ENCODE measurements around the gene SCGB1A1.

The SCGB1A1 gene

GRCh38 chr11:62387381-62387780 lies 31.5 kb upstream of the SCGB1A1 start:
- H3K4me3 ChIP-seq (ENCODE audit: insufficient read depth, low read depth, low read length, poor library complexity, severe bottlenecking) = no peak overlapping the region
- no peak for DNase-seq
- H3K4me1 ChIP-seq (ENCODE audit: control insufficient read depth, insufficient read depth, low read length, poor library complexity, severe bottlenecking) = no peaks in the 10 kb centered on the region
- no peaks in the 10 kb centered on the region for H3K27me3 ChIP-seq (replicated peaks; ENCODE audit: control insufficient read depth, insufficient read depth, low read length, poor library complexity, severe bottlenecking)
- no peak overlapping the region for H3K27ac ChIP-seq (ENCODE audit: insufficient read depth, low read length, poor library complexity, severe bottlenecking)
- H3K9me3 ChIP-seq (ENCODE audit: control insufficient read depth, low read length) = no peaks in the 10 kb centered on the region
- no peaks in the 10 kb centered on the region for H3K36me3 ChIP-seq (ENCODE audit: control insufficient read depth, insufficient read depth, low read length)

- Histone ChIP-seq H3K27ac (ENCODE audit: insufficient read depth, low read length, poor library complexity, severe bottlenecking) (no peak overlapping the region), H3K4me1 (ENCODE audit: control insufficient read depth, insufficient read depth, low read length, poor library complexity, severe bottlenecking) (no peaks in the 10 kb centered on the region), H3K9me3 (ENCODE audit: control insufficient read depth, low read length) (no peaks in the 10 kb centered on the region), H3K36me3 (ENCODE audit: control insufficient read depth, insufficient read depth, low read length) (no peaks in the 10 kb centered on the region), H3K27me3 (replicated peaks; ENCODE audit: control insufficient read depth, insufficient read depth, low read length, poor library complexity, severe bottlenecking) (no peaks in the 10 kb centered on the region), H3K4me3 (ENCODE audit: insufficient read depth, low read depth, low read length, poor library complexity, severe bottlenecking) (no peak overlapping the region)
- DNase-seq = no peak
Observed at GRCh38 chr11:62388999-62389398, 29.8 kb upstream of the SCGB1A1 start.

GRCh38 chr11:62390237-62390636 lies 28.6 kb upstream of the SCGB1A1 start:
- H3K4me3 ChIP-seq (ENCODE audit: insufficient read depth, low read depth, low read length, poor library complexity, severe bottlenecking) = no peak overlapping the region
- no peaks in the 10 kb centered on the region for H3K27me3 ChIP-seq (replicated peaks; ENCODE audit: control insufficient read depth, insufficient read depth, low read length, poor library complexity, severe bottlenecking)
- H3K4me1 ChIP-seq (ENCODE audit: control insufficient read depth, insufficient read depth, low read length, poor library complexity, severe bottlenecking) = no peaks in the 10 kb centered on the region

GRCh38 chr11:62390722-62391121 lies 28.1 kb upstream of the SCGB1A1 start:
- no peaks in the 10 kb centered on the region for H3K4me1 ChIP-seq (ENCODE audit: control insufficient read depth, insufficient read depth, low read length, poor library complexity, severe bottlenecking)
- no peak overlapping the region for H3K27ac ChIP-seq (ENCODE audit: insufficient read depth, low read length, poor library complexity, severe bottlenecking)
- H3K9me3 ChIP-seq (ENCODE audit: control insufficient read depth, low read length) = no peaks in the 10 kb centered on the region
- no peak overlapping the region for H3K4me3 ChIP-seq (ENCODE audit: insufficient read depth, low read depth, low read length, poor library complexity, severe bottlenecking)
- no peaks in the 10 kb centered on the region for H3K27me3 ChIP-seq (replicated peaks; ENCODE audit: control insufficient read depth, insufficient read depth, low read length, poor library complexity, severe bottlenecking)
- H3K36me3 ChIP-seq (ENCODE audit: control insufficient read depth, insufficient read depth, low read length) = no peaks in the 10 kb centered on the region
- no peak for DNase-seq

More at GRCh38 chr11:62390237-62390636, 28.6 kb upstream of the SCGB1A1 start:
- Histone ChIP-seq H3K9me3 (ENCODE audit: control insufficient read depth, low read length) (no peaks in the 10 kb centered on the region), H3K27ac (ENCODE audit: insufficient read depth, low read length, poor library complexity, severe bottlenecking) (no peak overlapping the region), H3K36me3 (ENCODE audit: control insufficient read depth, insufficient read depth, low read length) (no peaks in the 10 kb centered on the region)
- DNase-seq = no peak

GRCh38 chr11:62391642-62392425 lies 27.0 kb upstream of the SCGB1A1 start:
- DNase-seq = no peak

GRCh38 chr11:62392506-62392905 lies 26.3 kb upstream of the SCGB1A1 start:
- Histone ChIP-seq H3K9me3 (ENCODE audit: control insufficient read depth, low read length) (no peaks in the 10 kb centered on the region), H3K4me1 (ENCODE audit: control insufficient read depth, insufficient read depth, low read length, poor library complexity, severe bottlenecking) (no peaks in the 10 kb centered on the region), H3K27ac (ENCODE audit: insufficient read depth, low read length, poor library complexity, severe bottlenecking) (no peak overlapping the region), H3K27me3 (replicated peaks; ENCODE audit: control insufficient read depth, insufficient read depth, low read length, poor library complexity, severe bottlenecking) (no peaks in the 10 kb centered on the region), H3K36me3 (ENCODE audit: control insufficient read depth, insufficient read depth, low read length) (no peaks in the 10 kb centered on the region), H3K4me3 (ENCODE audit: insufficient read depth, low read depth, low read length, poor library complexity, severe bottlenecking) (no peak overlapping the region)
- DNase-seq = no peak

More at GRCh38 chr11:62391642-62392425, 27.0 kb upstream of the SCGB1A1 start:
- Histone ChIP-seq H3K9me3 (ENCODE audit: control insufficient read depth, low read length) (no peaks in the 10 kb centered on the region), H3K4me3 (ENCODE audit: insufficient read depth, low read depth, low read length, poor library complexity, severe bottlenecking) (no peak overlapping the region), H3K36me3 (ENCODE audit: control insufficient read depth, insufficient read depth, low read length) (no peaks in the 10 kb centered on the region), H3K4me1 (ENCODE audit: control insufficient read depth, insufficient read depth, low read length, poor library complexity, severe bottlenecking) (no peaks in the 10 kb centered on the region), H3K27ac (ENCODE audit: insufficient read depth, low read length, poor library complexity, severe bottlenecking) (no peak overlapping the region), H3K27me3 (replicated peaks; ENCODE audit: control insufficient read depth, insufficient read depth, low read length, poor library complexity, severe bottlenecking) (no peaks in the 10 kb centered on the region)

- DNase-seq = no peak
- Histone ChIP-seq H3K36me3 (ENCODE audit: control insufficient read depth, insufficient read depth, low read length) (no peaks in the 10 kb centered on the region), H3K27me3 (replicated peaks; ENCODE audit: control insufficient read depth, insufficient read depth, low read length, poor library complexity, severe bottlenecking) (no peaks in the 10 kb centered on the region), H3K4me3 (ENCODE audit: insufficient read depth, low read depth, low read length, poor library complexity, severe bottlenecking) (no peak overlapping the region), H3K27ac (ENCODE audit: insufficient read depth, low read length, poor library complexity, severe bottlenecking) (no peak overlapping the region), H3K4me1 (ENCODE audit: control insufficient read depth, insufficient read depth, low read length, poor library complexity, severe bottlenecking) (no peaks in the 10 kb centered on the region), H3K9me3 (ENCODE audit: control insufficient read depth, low read length) (no peaks in the 10 kb centered on the region)
Observed at GRCh38 chr11:62393061-62393611, 25.7 kb upstream of the SCGB1A1 start.

GRCh38 chr11:62393735-62394134 lies 25.1 kb upstream of the SCGB1A1 start:
- Histone ChIP-seq H3K4me3 (ENCODE audit: insufficient read depth, low read depth, low read length, poor library complexity, severe bottlenecking) (no peak overlapping the region), H3K9me3 (ENCODE audit: control insufficient read depth, low read length) (no peaks in the 10 kb centered on the region), H3K27me3 (replicated peaks; ENCODE audit: control insufficient read depth, insufficient read depth, low read length, poor library complexity, severe bottlenecking) (no peaks in the 10 kb centered on the region), H3K4me1 (ENCODE audit: control insufficient read depth, insufficient read depth, low read length, poor library complexity, severe bottlenecking) (no peaks in the 10 kb centered on the region), H3K27ac (ENCODE audit: insufficient read depth, low read length, poor library complexity, severe bottlenecking) (no peak overlapping the region), H3K36me3 (ENCODE audit: control insufficient read depth, insufficient read depth, low read length) (no peaks in the 10 kb centered on the region)
- no peak for DNase-seq

GRCh38 chr11:62394825-62395538 lies 23.9 kb upstream of the SCGB1A1 start:
- Histone ChIP-seq H3K4me1 (ENCODE audit: control insufficient read depth, insufficient read depth, low read length, poor library complexity, severe bottlenecking) (no peaks in the 10 kb centered on the region), H3K36me3 (ENCODE audit: control insufficient read depth, insufficient read depth, low read length) (no peaks in the 10 kb centered on the region), H3K4me3 (ENCODE audit: insufficient read depth, low read depth, low read length, poor library complexity, severe bottlenecking) (no peak overlapping the region), H3K27me3 (replicated peaks; ENCODE audit: control insufficient read depth, insufficient read depth, low read length, poor library complexity, severe bottlenecking) (no peaks in the 10 kb centered on the region), H3K9me3 (ENCODE audit: control insufficient read depth, low read length) (no peaks in the 10 kb centered on the region), H3K27ac (ENCODE audit: insufficient read depth, low read length, poor library complexity, severe bottlenecking) (no peak overlapping the region)
- DNase-seq = peak in 2 of 3 donors; percentile 8 to 36

All from effector memory CD4-positive, alpha-beta T cell (primary cell).